Trophoblast cell (in vitro differentiated cells and primary cell): ENCODE data around the gene STUB1.
A peak's percentile ranks its signal among the peaks of the same experiment; 100 is the strongest.

ENCODE experiments used
- DNase-seq, 2 donors: peaks; one replicate each; pipeline ENCODE4 v3.0.0-alpha.2; 2016
- H2AFZ ChIP-seq: 2 replicates; pipeline ENCODE4 v1.6.1; 2013; ENCODE audit warnings: low read length, moderate library complexity, mild to moderate bottlenecking; ENCODE audit not compliant: insufficient read depth, poor library complexity
- H2AK5ac ChIP-seq: 2 replicates; pipeline ENCODE4 v1.6.1; 2013; ENCODE audit warnings: mild to moderate bottlenecking, low read length
- H2BK120ac ChIP-seq: 2 replicates; pipeline ENCODE4 v1.6.1; 2013; ENCODE audit warnings: low read length, mild to moderate bottlenecking, moderate library complexity; ENCODE audit not compliant: insufficient read depth, poor library complexity
- H2BK12ac ChIP-seq: 2 replicates; pipeline ENCODE4 v1.6.1; 2013; ENCODE audit warnings: mild to moderate bottlenecking, low read length, moderate library complexity
- H2BK5ac ChIP-seq: 2 replicates; pipeline ENCODE4 v1.6.1; 2013; ENCODE audit warnings: low read length, low read depth, moderate library complexity, mild to moderate bottlenecking; ENCODE audit not compliant: poor library complexity
- H3K14ac ChIP-seq: 2 replicates; pipeline ENCODE4 v1.6.1; 2013; ENCODE audit warnings: mild to moderate bottlenecking, low read length
- H3K18ac ChIP-seq: 2 replicates; pipeline ENCODE4 v1.6.1; 2013; ENCODE audit warnings: mild to moderate bottlenecking, low read length
- H3K23ac ChIP-seq: 2 replicates; pipeline ENCODE4 v1.6.1; 2013; ENCODE audit warnings: low read length
- H3K27ac ChIP-seq: 2 replicates; pipeline ENCODE4 v1.5.1; 2013; ENCODE audit warnings: low read depth, mild to moderate bottlenecking, inconsistent platforms, low read length, moderate library complexity
- H3K27me3 ChIP-seq: 2 replicates; pipeline ENCODE4 v1.6.1; 2013; ENCODE audit warnings: inconsistent platforms, mild to moderate bottlenecking, low read length, moderate library complexity; ENCODE audit not compliant: insufficient read depth
- H3K36me3 ChIP-seq, 2 experiments: 1 replicate in 1 of 2; 2 replicates in 1 of 2; pipeline ENCODE4 v1.6.1; 2013; ENCODE audit warnings: low read length in 2 of 2, mild to moderate bottlenecking in 2 of 2, moderate library complexity in 1 of 2; ENCODE audit not compliant: insufficient read depth in 2 of 2, control insufficient read depth in 1 of 2
- H3K4ac ChIP-seq: 2 replicates; pipeline ENCODE4 v1.6.1; 2013; ENCODE audit warnings: low read depth, mild to moderate bottlenecking, low read length, moderate library complexity
- H3K4me1 ChIP-seq, 2 experiments: 1 replicate in 1 of 2; 2 replicates in 1 of 2; pipeline ENCODE4 v1.6.1; 2013; ENCODE audit warnings: low read length in 2 of 2, mild to moderate bottlenecking in 2 of 2, moderate library complexity in 1 of 2; ENCODE audit not compliant: insufficient read depth in 2 of 2, control insufficient read depth in 1 of 2
- H3K4me2 ChIP-seq: 2 replicates; pipeline ENCODE4 v1.6.1; 2013; ENCODE audit warnings: inconsistent platforms, mild to moderate bottlenecking, low read length, moderate library complexity
- H3K4me3 ChIP-seq: 2 replicates; pipeline ENCODE4 v1.5.1; 2013; ENCODE audit warnings: mild to moderate bottlenecking, low read depth, low read length, inconsistent platforms
- H3K79me1 ChIP-seq: one replicate; pipeline ENCODE4 v1.6.1; 2013; ENCODE audit warnings: low read length
- H3K79me2 ChIP-seq: 2 replicates; pipeline ENCODE4 v1.6.1; 2013; ENCODE audit warnings: low read length, mild to moderate bottlenecking; ENCODE audit not compliant: control insufficient read depth, insufficient read depth, poor library complexity
- H3K9ac ChIP-seq: 2 replicates; pipeline ENCODE4 v1.6.1; 2013; ENCODE audit warnings: mild to moderate bottlenecking, low read length
- H3K9me3 ChIP-seq: 2 replicates; pipeline ENCODE4 v1.6.1; 2013; ENCODE audit warnings: low read depth, mild to moderate bottlenecking, control low read depth, inconsistent platforms, low read length; ENCODE audit not compliant: insufficient read depth
- H4K12ac ChIP-seq: 2 replicates; pipeline ENCODE4 v1.6.1; 2013; ENCODE audit warnings: low read depth, mild to moderate bottlenecking, low read length, moderate library complexity
- H4K8ac ChIP-seq: 2 replicates; pipeline ENCODE4 v1.6.1; 2013; ENCODE audit warnings: low read depth, mild to moderate bottlenecking, low read length, moderate library complexity
- H4K91ac ChIP-seq: one replicate; pipeline ENCODE4 v1.6.1; 2013; ENCODE audit warnings: low read depth, mild to moderate bottlenecking, low read length, moderate library complexity
- WGBS: extraction: QIAGEN DNeasy Blood & Tissue Kit; methylation state at CpG from one replicate; pipeline ENCODE4 v1.1.7; 2013; ENCODE audit warnings: missing lambda C conversion rate; ENCODE audit not compliant: insufficient read length, insufficient coverage; ENCODE audit errors: extremely low coverage; 5-methylcytosine and 5-hydroxymethylcytosine counted together

Gene STUB1

GRCh38 chr16:649631-650030 is 30.6 kb upstream of the STUB1 start:
- Histone ChIP-seq H3K79me2 (peaks cover 6% of the 10 kb centered on the region), H2BK5ac (peak overlapping the region; percentile 14), H3K18ac (peak overlapping the region; percentile 26), H2BK12ac (no peak overlapping the region), H3K4ac (no peak overlapping the region), H3K4me3 (peak overlapping the region; percentile 67), H3K14ac (peak overlapping the region; percentile 42), H4K8ac (peak overlapping the region; percentile 64), H2AK5ac (no peak overlapping the region), H3K23ac (no peak overlapping the region), H3K36me3 (peaks cover 10 to 22% of the 10 kb centered on the region in 2 experiments), H2BK120ac (no peak overlapping the region), H2AFZ (peak overlapping the region; percentile 37), H3K9me3 (no peaks in the 10 kb centered on the region), H3K79me1 (peaks cover 11% of the 10 kb centered on the region), H3K4me2 (peak overlapping the region; percentile 95), H3K4me1 (peaks cover 8 to 19% of the 10 kb centered on the region in 2 experiments), H3K9ac (peak overlapping the region; percentile 69), H3K27me3 (no peaks in the 10 kb centered on the region), H4K91ac (peak overlapping the region; percentile 69), H3K27ac (no peak overlapping the region), H4K12ac (peak overlapping the region; percentile 36)
- WGBS: no CpG with 5 or more reads among the region's 44 CpGs
- DNase-seq: no peak

- H3K79me2 ChIP-seq: peaks cover 6% of the 10 kb centered on the region
- H2BK120ac ChIP-seq: no peak overlapping the region
- H4K8ac ChIP-seq: no peak overlapping the region
- H2BK12ac ChIP-seq: no peak overlapping the region
- H2BK5ac ChIP-seq: no peak overlapping the region
- no peak overlapping the region for H3K14ac ChIP-seq
- no peak overlapping the region for H3K18ac ChIP-seq
- H3K9ac ChIP-seq: no peak overlapping the region
- no peak overlapping the region for H3K4ac ChIP-seq
- no peak overlapping the region for H4K91ac ChIP-seq
- H3K4me3 ChIP-seq: no peak overlapping the region
- no peak overlapping the region for H3K27ac ChIP-seq
- peaks cover 11% of the 10 kb centered on the region for H3K79me1 ChIP-seq
- no peak overlapping the region for H3K4me2 ChIP-seq
- H2AFZ ChIP-seq: no peak overlapping the region
- H2AK5ac ChIP-seq: no peak overlapping the region
- no peak overlapping the region for H3K23ac ChIP-seq
- peaks cover 27 to 35% of the 10 kb centered on the region in 2 experiments for H3K36me3 ChIP-seq
- no peaks in the 10 kb centered on the region for H3K9me3 ChIP-seq
- H4K12ac ChIP-seq: no peak overlapping the region
- DNase-seq: no peak
- H3K4me1 ChIP-seq: peaks cover 8 to 9% of the 10 kb centered on the region in 2 experiments
- H3K27me3 ChIP-seq: no peaks in the 10 kb centered on the region
- no CpG with 5 or more reads among the region's 22 CpGs for WGBS
These were observed 28.4 kb upstream of the STUB1 start for GRCh38 chr16:651844-652243.

- Histone ChIP-seq H3K9me3 (no peaks in the 10 kb centered on the region), H3K14ac (no peak overlapping the region), H3K9ac (no peak overlapping the region), H4K12ac (no peak overlapping the region), H3K79me1 (peaks cover 11% of the 10 kb centered on the region), H3K36me3 (peaks cover 32 to 35% of the 10 kb centered on the region in 2 experiments), H3K4me1 (peaks cover 8 to 9% of the 10 kb centered on the region in 2 experiments), H2BK120ac (no peak overlapping the region), H3K23ac (no peak overlapping the region), H3K18ac (no peak overlapping the region), H3K27ac (no peak overlapping the region), H2BK12ac (no peak overlapping the region), H4K8ac (no peak overlapping the region), H4K91ac (no peak overlapping the region), H2AFZ (no peak overlapping the region), H2AK5ac (no peak overlapping the region), H3K4ac (no peak overlapping the region), H3K27me3 (no peaks in the 10 kb centered on the region), H3K79me2 (peaks cover 6% of the 10 kb centered on the region), H2BK5ac (no peak overlapping the region), H3K4me3 (no peak overlapping the region), H3K4me2 (no peak overlapping the region)
- WGBS: no CpG with 5 or more reads among the region's 28 CpGs
- DNase-seq: no peak
These were observed 27.5 kb upstream of the STUB1 start for GRCh38 chr16:652454-653305.

- Histone ChIP-seq H3K36me3 (peaks cover 44 to 46% of the 10 kb centered on the region in 2 experiments), H3K4me2 (no peak overlapping the region), H3K79me2 (peaks cover 4% of the 10 kb centered on the region), H4K91ac (no peak overlapping the region), H2AFZ (no peak overlapping the region), H2BK5ac (no peak overlapping the region), H3K4me3 (no peak overlapping the region), H2AK5ac (no peak overlapping the region), H3K14ac (no peak overlapping the region), H4K8ac (no peak overlapping the region), H2BK120ac (no peak overlapping the region), H3K4me1 (no peaks in the 10 kb centered on the region), H4K12ac (no peak overlapping the region), H3K23ac (no peak overlapping the region), H3K27me3 (no peaks in the 10 kb centered on the region), H2BK12ac (no peak overlapping the region), H3K27ac (no peak overlapping the region), H3K9ac (no peak overlapping the region), H3K79me1 (peaks cover 4% of the 10 kb centered on the region), H3K18ac (no peak overlapping the region), H3K9me3 (no peaks in the 10 kb centered on the region), H3K4ac (no peak overlapping the region)
- no peak for DNase-seq
- no CpG with 5 or more reads among the region's 12 CpGs for WGBS
These were observed 26.2 kb upstream of the STUB1 start for GRCh38 chr16:654034-654433.
